ENCODE data around the gene KCNH3.

The KCNH3 gene

GRCh38 chr12:49501895-49502294 is 36.9 kb upstream of the KCNH3 start:
- H3K79me2 ChIP-seq (ENCODE audit: low read length) = peaks cover 32% of the 10 kb centered on the region
- H3K4me1 ChIP-seq (ENCODE audit: low read length) = peaks cover 19% of the 10 kb centered on the region
- no peak overlapping the region for H3K9ac ChIP-seq (ENCODE audit: low read length)
- H3K27me3 ChIP-seq (replicated peaks; ENCODE audit: insufficient read depth, low read length) = no peaks in the 10 kb centered on the region
- TF ChIP-seq, protein P1, sequence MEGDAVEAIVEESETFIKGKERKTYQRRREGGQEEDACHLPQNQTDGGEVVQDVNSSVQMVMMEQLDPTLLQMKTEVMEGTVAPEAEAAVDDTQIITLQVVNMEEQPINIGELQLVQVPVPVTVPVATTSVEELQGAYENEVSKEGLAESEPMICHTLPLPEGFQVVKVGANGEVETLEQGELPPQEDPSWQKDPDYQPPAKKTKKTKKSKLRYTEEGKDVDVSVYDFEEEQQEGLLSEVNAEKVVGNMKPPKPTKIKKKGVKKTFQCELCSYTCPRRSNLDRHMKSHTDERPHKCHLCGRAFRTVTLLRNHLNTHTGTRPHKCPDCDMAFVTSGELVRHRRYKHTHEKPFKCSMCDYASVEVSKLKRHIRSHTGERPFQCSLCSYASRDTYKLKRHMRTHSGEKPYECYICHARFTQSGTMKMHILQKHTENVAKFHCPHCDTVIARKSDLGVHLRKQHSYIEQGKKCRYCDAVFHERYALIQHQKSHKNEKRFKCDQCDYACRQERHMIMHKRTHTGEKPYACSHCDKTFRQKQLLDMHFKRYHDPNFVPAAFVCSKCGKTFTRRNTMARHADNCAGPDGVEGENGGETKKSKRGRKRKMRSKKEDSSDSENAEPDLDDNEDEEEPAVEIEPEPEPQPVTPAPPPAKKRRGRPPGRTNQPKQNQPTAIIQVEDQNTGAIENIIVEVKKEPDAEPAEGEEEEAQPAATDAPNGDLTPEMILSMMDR (IDR thresholded peaks at IDR 0.05; ENCODE audit: low read length) = no peak
- TF ChIP-seq EZH2 (optimal IDR thresholded peaks at IDR 0.05; ENCODE audit: low read depth, low read length) (no peak), EZH2phosphoT487 (IDR thresholded peaks at IDR 0.05; ENCODE audit: low read length) (no peak)
- H3K9me3 ChIP-seq (replicated peaks; ENCODE audit: insufficient read depth, low read length) = no peaks in the 10 kb centered on the region
- H3F3A ChIP-seq (ENCODE audit: insufficient read depth, low read length) = peaks cover 13% of the 10 kb centered on the region
- H3K27ac ChIP-seq (ENCODE audit: low read length) = peak overlapping the region; percentile 25; the same call in 1 of the 2 replicates
- peak overlapping the region; percentile 4; the same call in 1 of the 2 replicates for H3K4me2 ChIP-seq (ENCODE audit: low read depth, low read length)
- no peak overlapping the region for H3K4me3 ChIP-seq (ENCODE audit: low read length)
- H3K36me3 ChIP-seq (replicated peaks; ENCODE audit: insufficient read depth, low read length) = peaks cover 10% of the 10 kb centered on the region
- no peak overlapping the region for H2AFZ ChIP-seq (ENCODE audit: low read length)
- peak; percentile 59 for DNase-seq
- no peaks in the 10 kb centered on the region for H3K9me2 ChIP-seq (replicated peaks; ENCODE audit: insufficient read depth, low read length)
- no peaks in the 10 kb centered on the region for H4K20me1 ChIP-seq (ENCODE audit: insufficient read depth, low read length)

DNA sequence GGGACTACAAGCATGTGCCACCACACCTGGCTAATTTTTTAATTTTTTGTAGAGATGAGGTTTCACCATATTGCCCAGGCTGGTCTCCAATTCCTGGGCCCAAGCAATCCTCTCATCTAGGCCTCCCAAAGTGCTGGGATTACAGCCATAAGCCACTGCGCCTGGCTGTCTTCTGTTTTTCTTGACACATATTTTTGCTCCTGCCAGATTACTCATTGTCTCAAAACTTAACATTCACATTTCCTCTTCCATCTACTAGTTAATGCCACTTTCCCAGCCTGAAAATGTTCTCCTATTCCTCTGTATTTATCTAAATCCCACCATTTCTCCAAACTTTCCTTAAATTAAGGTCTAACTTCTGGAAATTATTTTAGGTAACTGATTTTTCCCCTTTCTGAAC is 36.2 kb upstream of the KCNH3 start:
- Histone ChIP-seq H3K36me3 (replicated peaks; ENCODE audit: insufficient read depth, low read length) (peaks cover 7% of the 10 kb centered on the region), H3K4me3 (ENCODE audit: low read length) (no peak overlapping the region)

GRCh38 chr12:49503674-49504180 is 35.1 kb upstream of the KCNH3 start:
- Histone ChIP-seq H3K27ac (ENCODE audit: low read length) (no peak overlapping the region), H2AFZ (ENCODE audit: low read length) (no peak overlapping the region), H4K20me1 (ENCODE audit: insufficient read depth, low read length) (no peaks in the 10 kb centered on the region), H3K9me3 (replicated peaks; ENCODE audit: insufficient read depth, low read length) (no peaks in the 10 kb centered on the region), H3K9ac (ENCODE audit: low read length) (no peak overlapping the region), H3K4me2 (ENCODE audit: low read depth, low read length) (no peak overlapping the region), H3K4me1 (ENCODE audit: low read length) (peaks cover 19% of the 10 kb centered on the region), H3K79me2 (ENCODE audit: low read length) (peaks cover 26% of the 10 kb centered on the region; the same call in 1 of the 2 replicates), H3K9me2 (replicated peaks; ENCODE audit: insufficient read depth, low read length) (no peaks in the 10 kb centered on the region), H3K36me3 (replicated peaks; ENCODE audit: insufficient read depth, low read length) (peaks cover 7% of the 10 kb centered on the region), H3F3A (ENCODE audit: insufficient read depth, low read length) (peaks cover 13% of the 10 kb centered on the region), H3K4me3 (ENCODE audit: low read length) (no peak overlapping the region), H3K27me3 (replicated peaks; ENCODE audit: insufficient read depth, low read length) (no peaks in the 10 kb centered on the region)
- TF ChIP-seq EZH2phosphoT487 (IDR thresholded peaks at IDR 0.05; ENCODE audit: low read length) = no peak
- TF ChIP-seq, protein P1 (IDR thresholded peaks at IDR 0.05; ENCODE audit: low read length) = no peak
- no peak for TF ChIP-seq EZH2 (optimal IDR thresholded peaks at IDR 0.05; ENCODE audit: low read depth, low read length)
- no peak for DNase-seq

More for the DNA sequence above, 36.2 kb upstream of the KCNH3 start:
- Histone ChIP-seq H3K4me2 (ENCODE audit: low read depth, low read length) (no peak overlapping the region), H3K9me2 (replicated peaks; ENCODE audit: insufficient read depth, low read length) (no peaks in the 10 kb centered on the region), H3K9ac (ENCODE audit: low read length) (no peak overlapping the region), H3K27ac (ENCODE audit: low read length) (no peak overlapping the region; the same call in 1 of the 2 replicates), H3K9me3 (replicated peaks; ENCODE audit: insufficient read depth, low read length) (no peaks in the 10 kb centered on the region), H4K20me1 (ENCODE audit: insufficient read depth, low read length) (no peaks in the 10 kb centered on the region), H3K27me3 (replicated peaks; ENCODE audit: insufficient read depth, low read length) (no peaks in the 10 kb centered on the region), H3F3A (ENCODE audit: insufficient read depth, low read length) (peaks cover 13% of the 10 kb centered on the region), H3K4me1 (ENCODE audit: low read length) (peaks cover 19% of the 10 kb centered on the region), H3K79me2 (ENCODE audit: low read length) (peaks cover 31% of the 10 kb centered on the region), H2AFZ (ENCODE audit: low read length) (no peak overlapping the region)
- DNase-seq = no peak
- no peak for TF ChIP-seq EZH2 (optimal IDR thresholded peaks at IDR 0.05; ENCODE audit: low read depth, low read length)
- TF ChIP-seq, protein P1 (IDR thresholded peaks at IDR 0.05; ENCODE audit: low read length) = no peak
- TF ChIP-seq EZH2phosphoT487 (IDR thresholded peaks at IDR 0.05; ENCODE audit: low read length) = no peak
